SJSA1 (cell line): ENCODE measurements around the gene MAGI1. TPM values are rescaled to one million over a fixed set of nuclear protein-coding genes. Genes with fewer than 3 reads are reported as not detected.

Source experiments
- DNase-seq, 2 experiments: peaks; one replicate each; pipeline ENCODE4 v3.0.0-alpha.2; 2015 to 2020; ENCODE audit warnings: low spot score in 2 of 2, low read depth in 1 of 2
- H3K27ac ChIP-seq: fragments of 250-450 bp; sonication (Bioruptor Pico); 2 replicates; pipeline ENCODE4 v1.5.1; 2020; ENCODE audit warnings: mild to moderate bottlenecking, moderate library complexity
- H3K27me3 ChIP-seq: fragments of 250-450 bp; sonication (Bioruptor Pico); replicated peaks from 2 replicates; pipeline ENCODE4 v1.5.1; 2020; ENCODE audit warnings: mild to moderate bottlenecking, moderate library complexity
- H3K36me3 ChIP-seq: fragments of 250-450 bp; sonication (Bioruptor Pico); 2 replicates; pipeline ENCODE4 v1.5.1; 2020; ENCODE audit warnings: mild to moderate bottlenecking
- H3K4me1 ChIP-seq: fragments of 250-450 bp; sonication (Bioruptor Pico); replicated peaks from 2 replicates; pipeline ENCODE4 v1.6.1; 2021; ENCODE audit warnings: mild to moderate bottlenecking
- H3K4me3 ChIP-seq: fragments of 250-450 bp; sonication (Bioruptor Pico); 2 replicates; pipeline ENCODE4 v1.5.1; 2020; ENCODE audit warnings: mild to moderate bottlenecking
- H3K9me3 ChIP-seq: fragments of 250-450 bp; sonication (Bioruptor Pico); replicated peaks from 2 replicates; pipeline ENCODE4 v1.5.1; 2020; ENCODE audit warnings: mild to moderate bottlenecking
- total RNA-seq: library from RNA; depleted of rRNA; stranded (reverse); fragments of >200 nt; shearing (Covaris generic); gene quantifications from 2 replicates; pipeline ENCODE4 v1.2.3, GENCODE V29; 2014

Gene MAGI1
- total RNA-seq, 1 experiment from 2014 or later = 4.6 TPM

GRCh38 chr3:65833761-65834505, 204.8 kb downstream of the MAGI1 start:
- Histone ChIP-seq H3K4me1 (peaks cover 38% of the 10 kb centered on the region), H3K27ac (peak overlapping the region; percentile 52)

GRCh38 chr3:65831733-65832425, 206.8 kb downstream of the MAGI1 start:
- DNase-seq = no peak
- no peak overlapping the region for H3K27ac ChIP-seq
- no peaks in the 10 kb centered on the region for H3K27me3 ChIP-seq
- no peak overlapping the region for H3K4me3 ChIP-seq
- H3K36me3 ChIP-seq = no peaks in the 10 kb centered on the region
- peaks cover 47% of the 10 kb centered on the region for H3K4me1 ChIP-seq
- H3K9me3 ChIP-seq = no peaks in the 10 kb centered on the region

More at GRCh38 chr3:65833761-65834505, 204.8 kb downstream of the MAGI1 start:
- H3K27me3 ChIP-seq = no peaks in the 10 kb centered on the region
- no peaks in the 10 kb centered on the region for H3K9me3 ChIP-seq
- peak in 1 of 2 experiments; percentile 52 for DNase-seq
- no peak overlapping the region for H3K4me3 ChIP-seq
- H3K36me3 ChIP-seq = no peaks in the 10 kb centered on the region

GRCh38 chr3:65830948-65831732, 207.6 kb downstream of the MAGI1 start:
- DNase-seq = no peak
- Histone ChIP-seq H3K27ac (no peak overlapping the region), H3K27me3 (no peaks in the 10 kb centered on the region), H3K4me3 (no peak overlapping the region), H3K4me1 (peaks cover 46% of the 10 kb centered on the region), H3K9me3 (no peaks in the 10 kb centered on the region), H3K36me3 (no peaks in the 10 kb centered on the region)

GRCh38 chr3:65829228-65829627, 209.5 kb downstream of the MAGI1 start:
- Histone ChIP-seq H3K4me1 (peaks cover 39% of the 10 kb centered on the region), H3K9me3 (no peaks in the 10 kb centered on the region), H3K36me3 (no peaks in the 10 kb centered on the region), H3K27me3 (no peaks in the 10 kb centered on the region), H3K4me3 (no peak overlapping the region), H3K27ac (0 out of 2 replicates have a peak overlapping the region, but pooled peaks have one; percentile 22)
- no peak for DNase-seq

GRCh38 chr3:65828706-65829105, 210.0 kb downstream of the MAGI1 start:
- H3K9me3 ChIP-seq = no peaks in the 10 kb centered on the region
- peak; percentile 52 to 62 for DNase-seq
- H3K27ac ChIP-seq = 0 out of 2 replicates have a peak overlapping the region, but pooled peaks have one; percentile 22
- no peak overlapping the region for H3K4me3 ChIP-seq
- H3K36me3 ChIP-seq = no peaks in the 10 kb centered on the region
- H3K27me3 ChIP-seq = no peaks in the 10 kb centered on the region
- H3K4me1 ChIP-seq = peaks cover 34% of the 10 kb centered on the region

- no peak overlapping the region for H3K4me3 ChIP-seq
- H3K36me3 ChIP-seq = no peaks in the 10 kb centered on the region
- H3K4me1 ChIP-seq = peaks cover 24% of the 10 kb centered on the region
- H3K9me3 ChIP-seq = no peaks in the 10 kb centered on the region
- no peak for DNase-seq
- H3K27me3 ChIP-seq = no peaks in the 10 kb centered on the region
- no peak overlapping the region for H3K27ac ChIP-seq
Observed at GRCh38 chr3:65827076-65827475, 211.6 kb downstream of the MAGI1 start.

GRCh38 chr3:65824166-65824565, 214.6 kb downstream of the MAGI1 start:
- no peaks in the 10 kb centered on the region for H3K27me3 ChIP-seq
- H3K4me3 ChIP-seq = no peak overlapping the region
- H3K4me1 ChIP-seq = peaks cover 11% of the 10 kb centered on the region
- no peaks in the 10 kb centered on the region for H3K9me3 ChIP-seq
- H3K36me3 ChIP-seq = no peaks in the 10 kb centered on the region
- DNase-seq = no peak
- H3K27ac ChIP-seq = no peak overlapping the region

- H3K27me3 ChIP-seq = no peaks in the 10 kb centered on the region
- no peak overlapping the region for H3K27ac ChIP-seq
- H3K4me1 ChIP-seq = no peaks in the 10 kb centered on the region
- DNase-seq = no peak
- H3K9me3 ChIP-seq = no peaks in the 10 kb centered on the region
- no peaks in the 10 kb centered on the region for H3K36me3 ChIP-seq
- no peak overlapping the region for H3K4me3 ChIP-seq
Observed at GRCh38 chr3:65820600-65820999, 218.1 kb downstream of the MAGI1 start.

GRCh38 chr3:65819896-65820295, 218.8 kb downstream of the MAGI1 start:
- no peak overlapping the region for H3K27ac ChIP-seq
- H3K4me1 ChIP-seq = no peaks in the 10 kb centered on the region
- H3K4me3 ChIP-seq = no peak overlapping the region
- no peak for DNase-seq
- no peaks in the 10 kb centered on the region for H3K27me3 ChIP-seq
- no peaks in the 10 kb centered on the region for H3K36me3 ChIP-seq
- no peaks in the 10 kb centered on the region for H3K9me3 ChIP-seq

GRCh38 chr3:65817553-65818126, 221.1 kb downstream of the MAGI1 start:
- no peak for DNase-seq
- Histone ChIP-seq H3K4me1 (no peaks in the 10 kb centered on the region), H3K4me3 (no peak overlapping the region), H3K9me3 (no peaks in the 10 kb centered on the region), H3K27ac (no peak overlapping the region), H3K27me3 (no peaks in the 10 kb centered on the region), H3K36me3 (no peaks in the 10 kb centered on the region)

- no peak overlapping the region for H3K4me3 ChIP-seq
- H3K27ac ChIP-seq = no peak overlapping the region
- no peaks in the 10 kb centered on the region for H3K27me3 ChIP-seq
- H3K36me3 ChIP-seq = no peaks in the 10 kb centered on the region
- DNase-seq = no peak
- H3K9me3 ChIP-seq = no peaks in the 10 kb centered on the region
- no peaks in the 10 kb centered on the region for H3K4me1 ChIP-seq
Observed at GRCh38 chr3:65816208-65816607, 222.5 kb downstream of the MAGI1 start.

- Histone ChIP-seq H3K4me1 (no peaks in the 10 kb centered on the region), H3K27me3 (no peaks in the 10 kb centered on the region), H3K4me3 (no peak overlapping the region), H3K9me3 (no peaks in the 10 kb centered on the region), H3K27ac (no peak overlapping the region), H3K36me3 (no peaks in the 10 kb centered on the region)
- no peak for DNase-seq
Observed at GRCh38 chr3:65814845-65815578, 223.7 kb downstream of the MAGI1 start.

- no peak for DNase-seq
- no peak overlapping the region for H3K4me3 ChIP-seq
- no peaks in the 10 kb centered on the region for H3K36me3 ChIP-seq
- no peak overlapping the region for H3K27ac ChIP-seq
- no peaks in the 10 kb centered on the region for H3K9me3 ChIP-seq
- no peaks in the 10 kb centered on the region for H3K4me1 ChIP-seq
- no peaks in the 10 kb centered on the region for H3K27me3 ChIP-seq
Observed at GRCh38 chr3:65811892-65812291, 226.8 kb downstream of the MAGI1 start.
